Effector memory CD4-positive, alpha-beta T cell (primary cell): ENCODE results near the gene EIF3D.

Experiments used
- DNase-seq, 3 donors: peaks; one replicate each; pipeline ENCODE4 v3.0.0-alpha.2; 2020
- H3K27ac ChIP-seq: 2 replicates; pipeline ENCODE4 v1.7.0; 2013; ENCODE audit warnings: mild to moderate bottlenecking, low read length, moderate library complexity; ENCODE audit not compliant: insufficient read depth, poor library complexity, severe bottlenecking
- H3K27me3 ChIP-seq: replicated peaks from 2 replicates; pipeline ENCODE4 v1.7.0; 2013; ENCODE audit warnings: mild to moderate bottlenecking, low read length; ENCODE audit not compliant: insufficient read depth, control insufficient read depth, poor library complexity, severe bottlenecking
- H3K36me3 ChIP-seq: 2 replicates; pipeline ENCODE4 v1.7.0; 2013; ENCODE audit warnings: mild to moderate bottlenecking, low read length, moderate library complexity; ENCODE audit not compliant: control insufficient read depth, insufficient read depth
- H3K4me1 ChIP-seq: 2 replicates; pipeline ENCODE4 v1.7.0; 2013; ENCODE audit warnings: low read length, mild to moderate bottlenecking; ENCODE audit not compliant: control insufficient read depth, insufficient read depth, poor library complexity, severe bottlenecking
- H3K4me3 ChIP-seq: 2 replicates; pipeline ENCODE4 v1.7.0; 2013; ENCODE audit warnings: low read length, low read depth, mild to moderate bottlenecking; ENCODE audit not compliant: insufficient read depth, poor library complexity, severe bottlenecking
- H3K9me3 ChIP-seq: 2 replicates; pipeline ENCODE4 v1.7.0; 2013; ENCODE audit warnings: mild to moderate bottlenecking, low read length, moderate library complexity; ENCODE audit not compliant: control insufficient read depth

Gene EIF3D

GRCh38 chr22:36510966-36511881 lies 17.7 kb downstream of the EIF3D start:
- Histone ChIP-seq H3K27ac (no peak overlapping the region), H3K4me1 (peaks cover 4% of the 10 kb centered on the region), H3K4me3 (no peak overlapping the region), H3K9me3 (no peaks in the 10 kb centered on the region), H3K27me3 (no peaks in the 10 kb centered on the region), H3K36me3 (peaks cover 57% of the 10 kb centered on the region)
- DNase-seq: no peak

DNA sequence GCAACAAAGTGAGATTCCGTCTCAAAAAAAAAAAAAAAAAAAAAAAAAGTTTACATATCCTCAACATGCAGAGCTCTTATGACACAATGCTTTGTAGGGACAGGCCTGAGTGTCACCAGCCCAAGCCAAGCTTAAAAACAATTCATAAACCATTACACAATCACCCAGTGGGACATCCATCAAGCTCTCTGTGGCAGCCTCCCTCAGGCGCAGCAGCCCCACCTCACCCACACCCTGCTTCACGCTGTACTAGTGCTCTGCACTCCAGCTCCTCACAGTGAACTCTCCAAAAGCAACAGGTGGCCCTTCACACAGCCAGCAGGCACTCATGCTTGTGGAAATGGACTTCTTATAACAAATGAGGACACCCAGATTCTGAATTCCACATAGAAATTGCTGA lies 18.6 kb downstream of the EIF3D start:
- peaks cover 4% of the 10 kb centered on the region for H3K4me1 ChIP-seq
- H3K9me3 ChIP-seq: no peaks in the 10 kb centered on the region
- H3K27ac ChIP-seq: no peak overlapping the region
- H3K36me3 ChIP-seq: peaks cover 49% of the 10 kb centered on the region
- DNase-seq: no peak
- no peaks in the 10 kb centered on the region for H3K27me3 ChIP-seq
- no peak overlapping the region for H3K4me3 ChIP-seq

DNA sequence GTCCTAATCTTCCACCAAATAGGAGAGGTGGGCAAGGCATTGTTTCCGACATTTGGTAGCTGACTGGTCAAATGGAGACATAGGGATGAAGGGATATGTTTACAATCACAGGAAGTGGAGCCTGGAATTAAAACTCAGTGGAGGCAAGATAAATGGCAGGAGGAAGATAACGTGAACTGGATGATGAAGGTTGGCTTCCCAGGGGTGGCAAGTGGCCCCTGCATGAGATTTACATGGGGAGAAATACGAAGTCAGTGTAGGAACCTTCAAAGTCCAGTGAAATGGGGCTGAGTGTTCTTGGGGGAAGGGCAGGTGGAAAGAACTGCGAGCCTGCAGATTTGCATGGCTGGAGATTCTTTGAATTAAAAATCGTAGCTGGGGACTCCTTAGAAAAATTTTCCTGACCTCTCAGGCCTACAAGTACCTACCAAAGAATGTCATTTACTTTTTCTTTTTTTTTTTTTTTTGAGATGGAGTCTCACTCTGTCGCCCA lies 21.4 kb downstream of the EIF3D start:
- Histone ChIP-seq H3K27ac (peak overlapping the region; percentile 34), H3K27me3 (no peaks in the 10 kb centered on the region), H3K36me3 (peaks cover 23% of the 10 kb centered on the region), H3K4me1 (peaks cover 4% of the 10 kb centered on the region), H3K4me3 (peak overlapping the region; percentile 44), H3K9me3 (no peaks in the 10 kb centered on the region)
- no peak for DNase-seq

GRCh38 chr22:36506637-36507517 lies 22.1 kb downstream of the EIF3D start, which contains the start of gene FOXRED2:
FOXRED2 (minus strand) TSS chr22:36507040; CDS start chr22:36506422, 618 bp downstream.
- Histone ChIP-seq H3K36me3 (peaks cover 17% of the 10 kb centered on the region), H3K27ac (peak within 1 kb of the TSS; percentile 34), H3K4me1 (peaks cover 4% of the 10 kb centered on the region), H3K27me3 (no peaks in the 10 kb centered on the region), H3K4me3 (peak within 1 kb of the TSS; percentile 44), H3K9me3 (no peaks in the 10 kb centered on the region)
- peak; percentile 79 to 82 (median 81) for DNase-seq

DNA sequence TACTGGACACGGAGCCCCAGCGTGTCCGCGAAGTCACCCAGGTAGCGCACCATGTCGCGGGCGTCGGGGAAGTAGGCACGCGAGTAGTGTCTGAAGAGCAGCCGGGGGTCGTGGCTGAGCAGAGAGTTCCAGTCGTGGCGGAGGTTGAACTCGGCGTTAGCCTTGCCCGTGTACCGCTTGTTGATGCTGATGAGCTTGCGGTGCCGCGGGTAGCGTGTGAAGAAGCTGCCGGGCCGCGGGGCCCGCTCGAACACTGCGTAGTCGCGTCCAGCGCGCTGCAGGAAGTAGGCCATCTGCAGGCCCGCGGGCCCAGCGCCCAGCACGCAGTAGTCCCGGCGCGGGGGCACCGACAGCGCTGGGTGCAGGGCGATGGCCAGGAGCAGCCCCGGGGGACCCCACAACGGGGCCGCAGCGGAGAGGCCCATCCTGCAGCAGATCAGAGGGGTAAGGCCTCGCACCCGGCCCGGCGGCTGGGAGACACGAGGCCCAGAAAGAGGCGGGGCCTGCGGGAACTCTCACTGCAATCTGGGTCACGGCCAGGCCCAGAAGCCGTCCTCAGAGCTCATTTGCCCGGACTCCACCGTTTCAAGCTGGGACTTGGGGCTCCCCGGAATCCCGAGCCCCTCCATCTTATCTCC lies 22.8 kb downstream of the EIF3D start:
- Histone ChIP-seq H3K4me3 (peak overlapping the region; percentile 44), H3K9me3 (no peaks in the 10 kb centered on the region), H3K36me3 (peaks cover 9% of the 10 kb centered on the region), H3K27ac (no peak overlapping the region), H3K4me1 (peaks cover 4% of the 10 kb centered on the region), H3K27me3 (no peaks in the 10 kb centered on the region)
- DNase-seq: no peak

- DNase-seq: no peak
- Histone ChIP-seq H3K36me3 (no peaks in the 10 kb centered on the region), H3K4me3 (no peak overlapping the region), H3K4me1 (no peaks in the 10 kb centered on the region), H3K9me3 (no peaks in the 10 kb centered on the region), H3K27ac (no peak overlapping the region), H3K27me3 (no peaks in the 10 kb centered on the region)
Measured at GRCh38 chr22:36497910-36498665, 30.9 kb downstream of the EIF3D start.

GRCh38 chr22:36493690-36494110 lies 35.3 kb downstream of the EIF3D start:
- Histone ChIP-seq H3K4me3 (no peak overlapping the region), H3K36me3 (no peaks in the 10 kb centered on the region)
- no peak for DNase-seq

GRCh38 chr22:36492109-36492508 lies 36.9 kb downstream of the EIF3D start:
- Histone ChIP-seq H3K27me3 (no peaks in the 10 kb centered on the region), H3K9me3 (no peaks in the 10 kb centered on the region), H3K4me1 (no peaks in the 10 kb centered on the region), H3K36me3 (no peaks in the 10 kb centered on the region), H3K4me3 (no peak overlapping the region), H3K27ac (no peak overlapping the region)
- no peak for DNase-seq

More at GRCh38 chr22:36493690-36494110, 35.3 kb downstream of the EIF3D start:
- Histone ChIP-seq H3K27me3 (no peaks in the 10 kb centered on the region), H3K27ac (no peak overlapping the region), H3K9me3 (no peaks in the 10 kb centered on the region), H3K4me1 (no peaks in the 10 kb centered on the region)

DNA sequence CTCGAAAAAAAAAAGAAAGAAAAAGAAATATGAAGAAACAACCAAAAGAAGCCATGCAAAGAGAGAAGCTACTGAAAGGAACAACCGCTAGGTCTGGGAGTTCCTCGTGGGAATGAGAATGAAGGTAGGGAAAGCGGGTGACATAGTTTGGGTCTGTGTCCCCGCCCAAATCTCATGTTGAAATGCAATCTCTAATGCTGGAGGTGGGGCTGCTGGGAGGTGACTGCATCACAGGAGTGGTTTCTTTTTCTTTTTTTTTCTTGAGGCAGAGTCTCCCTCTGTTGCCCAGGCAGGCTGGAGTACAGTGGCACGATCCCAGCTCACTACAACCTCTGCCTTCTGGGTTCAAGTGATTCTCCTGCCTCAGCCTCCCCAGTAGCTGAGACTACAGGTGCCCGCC lies 37.8 kb downstream of the EIF3D start:
- Histone ChIP-seq H3K4me1 (no peaks in the 10 kb centered on the region), H3K27ac (no peak overlapping the region), H3K27me3 (no peaks in the 10 kb centered on the region), H3K9me3 (no peaks in the 10 kb centered on the region), H3K4me3 (no peak overlapping the region), H3K36me3 (no peaks in the 10 kb centered on the region)
- no peak for DNase-seq
